Stimulated activated naive CD8-positive, alpha-beta T cell treated with anti-CD3 and anti-CD28 coated beads, Interleukin-15, amount 100 ng/mL, for 72 hours (primary cell): ENCODE measurements around the gene MYLK3.

ENCODE experiments used
- ATAC-seq: fragments of 150-1000 bp; cut with Tn5 transposase; 2 replicates; pipeline ENCODE4 v1.10.0; 2021; ENCODE audit warnings: mild to moderate bottlenecking, moderate library complexity
- DNase-seq, 2 donors: peaks; one replicate each; pipeline ENCODE4 v3.0.0; 2021 to 2022
- H3K27ac Mint-ChIP-seq, 2 donors: one replicate each; pipeline ENCODE4 v1.8.0; 2022; ENCODE audit warnings: mild to moderate bottlenecking in 2 of 2, mixed read lengths in 2 of 2, moderate library complexity in 2 of 2
- H3K27me3 Mint-ChIP-seq: one replicate; pipeline ENCODE4 v1.8.0; 2022; ENCODE audit warnings: mixed read lengths
- H3K4me1 Mint-ChIP-seq: one replicate; pipeline ENCODE4 v1.8.0; 2022; ENCODE audit warnings: mild to moderate bottlenecking, mixed read lengths
- H3K4me3 Mint-ChIP-seq, 2 donors: one replicate each; pipeline ENCODE4 v1.8.0; 2022; ENCODE audit warnings: mild to moderate bottlenecking in 2 of 2, mixed read lengths in 2 of 2, moderate library complexity in 1 of 2
- H3K9me3 Mint-ChIP-seq, 2 donors: one replicate each; pipeline ENCODE4 v1.8.0; 2022; ENCODE audit warnings: mixed read lengths in 2 of 2

The MYLK3 gene

DNA sequence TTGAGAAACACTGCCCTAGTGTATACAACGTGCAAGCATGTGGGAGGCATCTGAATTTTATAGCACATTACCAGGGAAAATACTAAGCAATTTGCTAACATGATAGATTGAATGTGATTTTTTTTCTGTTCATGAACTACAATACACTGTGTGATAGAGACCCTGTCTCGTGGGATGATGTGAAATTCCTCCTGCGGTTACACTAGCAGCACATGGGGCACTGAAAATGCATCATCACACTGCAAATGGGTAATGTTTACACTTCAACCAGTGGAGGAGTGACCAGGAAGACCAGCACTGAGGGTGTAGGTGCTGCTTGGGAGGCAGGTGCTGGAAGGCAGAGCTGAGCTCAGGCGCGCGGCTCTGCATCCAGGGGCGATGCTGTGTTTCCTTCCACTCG lies 29.9 kb downstream of the MYLK3 start:
- no peak overlapping the region for H3K27ac Mint-ChIP-seq
- no peak overlapping the region for H3K4me3 Mint-ChIP-seq
- ATAC-seq = no peak
- H3K4me1 Mint-ChIP-seq = no peaks in the 10 kb centered on the region
- no peak for DNase-seq
- no peaks in the 10 kb centered on the region for H3K27me3 Mint-ChIP-seq
- H3K9me3 Mint-ChIP-seq = no peaks in the 10 kb centered on the region

DNA sequence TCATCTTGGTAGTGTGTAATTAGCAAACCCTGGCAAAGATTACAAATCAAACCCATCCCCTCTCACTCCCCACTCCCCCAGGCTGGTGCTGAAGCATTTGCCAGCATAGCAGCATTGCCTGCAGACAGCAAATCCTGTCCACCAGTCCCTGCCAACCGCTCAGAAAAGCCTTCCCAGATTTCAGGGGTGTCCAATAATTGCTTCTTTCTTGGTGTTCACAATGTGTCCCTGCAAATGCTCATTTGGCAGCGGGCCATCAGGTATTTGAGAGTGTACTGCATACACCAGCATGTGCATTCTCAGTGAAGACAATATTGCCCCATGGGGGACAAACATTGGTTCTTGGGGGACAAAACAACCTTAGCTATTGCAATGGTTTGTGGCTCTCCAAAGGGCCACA lies 30.5 kb downstream of the MYLK3 start:
- no peaks in the 10 kb centered on the region for H3K4me1 Mint-ChIP-seq
- H3K4me3 Mint-ChIP-seq = no peak overlapping the region
- H3K27me3 Mint-ChIP-seq = no peaks in the 10 kb centered on the region
- DNase-seq (no peak), ATAC-seq (no peak)
- H3K27ac Mint-ChIP-seq = no peak overlapping the region
- H3K9me3 Mint-ChIP-seq = no peaks in the 10 kb centered on the region

DNA sequence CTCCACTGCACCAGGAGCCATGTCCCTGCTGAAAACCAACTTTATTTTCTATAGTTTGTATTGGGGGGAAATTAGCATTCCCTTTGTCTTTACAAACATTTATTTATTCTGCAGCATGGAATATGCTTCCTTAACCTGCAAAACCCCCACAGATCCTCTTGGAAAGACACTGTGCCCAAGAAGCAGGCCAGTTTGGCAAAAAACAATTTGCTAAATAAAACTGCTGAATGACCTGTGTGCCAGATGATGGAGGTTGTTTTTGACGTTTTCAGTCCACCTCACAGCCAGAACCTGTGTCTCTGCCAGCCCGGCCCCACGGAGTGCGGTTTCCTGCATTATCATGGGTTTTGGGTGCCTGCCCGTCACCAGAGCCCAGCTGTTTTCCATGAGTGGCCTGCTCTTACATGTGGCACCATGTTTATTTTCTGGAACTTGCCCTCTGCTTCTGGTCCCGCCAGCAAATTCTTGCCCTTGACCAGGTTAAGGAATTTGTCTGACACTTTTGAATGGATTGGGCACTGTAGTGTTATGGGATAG lies 32.3 kb downstream of the MYLK3 start:
- Mint-ChIP-seq H3K9me3 (no peaks in the 10 kb centered on the region), H3K4me1 (no peaks in the 10 kb centered on the region), H3K27ac (no peak overlapping the region), H3K27me3 (no peaks in the 10 kb centered on the region), H3K4me3 (no peak overlapping the region)
- ATAC-seq (no peak), DNase-seq (no peak)

- no peak overlapping the region for H3K4me3 Mint-ChIP-seq
These were observed 33.1 kb downstream of the MYLK3 start for GRCh38 chr16:46714797-46715591.

GRCh38 chr16:46713634-46714033 lies 34.5 kb downstream of the MYLK3 start:
- no peak for ATAC-seq
- H3K27ac Mint-ChIP-seq = no peak overlapping the region
- H3K4me3 Mint-ChIP-seq = no peak overlapping the region
- no peak for DNase-seq
- H3K27me3 Mint-ChIP-seq = no peaks in the 10 kb centered on the region
- no peaks in the 10 kb centered on the region for H3K9me3 Mint-ChIP-seq
- H3K4me1 Mint-ChIP-seq = no peaks in the 10 kb centered on the region

More at GRCh38 chr16:46714797-46715591, 33.1 kb downstream of the MYLK3 start:
- DNase-seq (no peak), ATAC-seq (no peak)
- H3K27ac Mint-ChIP-seq = no peak overlapping the region
- no peaks in the 10 kb centered on the region for H3K27me3 Mint-ChIP-seq
- H3K4me1 Mint-ChIP-seq = no peaks in the 10 kb centered on the region
- no peaks in the 10 kb centered on the region for H3K9me3 Mint-ChIP-seq

- H3K27me3 Mint-ChIP-seq = no peaks in the 10 kb centered on the region
- no peak for ATAC-seq
- no peak for DNase-seq
- no peaks in the 10 kb centered on the region for H3K4me1 Mint-ChIP-seq
- no peak overlapping the region for H3K4me3 Mint-ChIP-seq
- no peak overlapping the region for H3K27ac Mint-ChIP-seq
- no peaks in the 10 kb centered on the region for H3K9me3 Mint-ChIP-seq
These were observed 35.2 kb downstream of the MYLK3 start for GRCh38 chr16:46712911-46713310.

GRCh38 chr16:46711106-46712058 lies 36.8 kb downstream of the MYLK3 start:
- H3K27ac Mint-ChIP-seq = peak overlapping the region in 1 of 2 donors; percentile 9
- no peaks in the 10 kb centered on the region for H3K27me3 Mint-ChIP-seq
- no peaks in the 10 kb centered on the region for H3K4me1 Mint-ChIP-seq
- ATAC-seq = no peak
- no peaks in the 10 kb centered on the region for H3K9me3 Mint-ChIP-seq
- DNase-seq = no peak
- no peak overlapping the region for H3K4me3 Mint-ChIP-seq

GRCh38 chr16:46709469-46710005 lies 38.6 kb downstream of the MYLK3 start:
- Mint-ChIP-seq H3K4me1 (no peaks in the 10 kb centered on the region), H3K9me3 (no peaks in the 10 kb centered on the region), H3K4me3 (no peak overlapping the region), H3K27me3 (no peaks in the 10 kb centered on the region), H3K27ac (no peak overlapping the region)
- ATAC-seq (no peak), DNase-seq (no peak)

GRCh38 chr16:46706642-46707041 lies 41.5 kb downstream of the MYLK3 start:
- H3K27me3 Mint-ChIP-seq = no peaks in the 10 kb centered on the region
- H3K27ac Mint-ChIP-seq = no peak overlapping the region
- H3K9me3 Mint-ChIP-seq = no peaks in the 10 kb centered on the region
- DNase-seq = no peak
- no peak overlapping the region for H3K4me3 Mint-ChIP-seq
- H3K4me1 Mint-ChIP-seq = no peaks in the 10 kb centered on the region
- no peak for ATAC-seq

DNA sequence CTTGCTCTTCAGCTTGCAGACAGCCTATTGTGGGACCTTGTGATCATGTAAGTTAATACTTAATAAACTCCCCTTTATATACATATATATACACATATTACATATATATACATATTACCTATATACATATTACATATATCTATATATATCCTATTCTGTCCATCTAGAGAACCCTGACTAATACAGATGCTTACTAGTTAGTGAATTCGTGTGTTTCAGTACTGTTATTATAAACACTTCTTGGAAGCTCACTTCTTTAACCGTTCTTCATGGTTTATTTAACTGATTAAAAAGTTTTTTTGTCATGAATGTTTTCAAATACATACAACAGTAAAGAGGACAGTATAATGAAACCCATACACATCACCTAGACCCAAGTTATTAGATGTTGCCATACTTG lies 46.1 kb downstream of the MYLK3 start:
- no peak overlapping the region for H3K4me3 Mint-ChIP-seq
- no peaks in the 10 kb centered on the region for H3K27me3 Mint-ChIP-seq
- no peak for DNase-seq
- no peaks in the 10 kb centered on the region for H3K9me3 Mint-ChIP-seq
- H3K4me1 Mint-ChIP-seq = no peaks in the 10 kb centered on the region
- ATAC-seq = no peak
- no peak overlapping the region for H3K27ac Mint-ChIP-seq

- no peak for ATAC-seq
- no peaks in the 10 kb centered on the region for H3K4me1 Mint-ChIP-seq
These were observed 46.5 kb downstream of the MYLK3 start for GRCh38 chr16:46701615-46702014.

DNA sequence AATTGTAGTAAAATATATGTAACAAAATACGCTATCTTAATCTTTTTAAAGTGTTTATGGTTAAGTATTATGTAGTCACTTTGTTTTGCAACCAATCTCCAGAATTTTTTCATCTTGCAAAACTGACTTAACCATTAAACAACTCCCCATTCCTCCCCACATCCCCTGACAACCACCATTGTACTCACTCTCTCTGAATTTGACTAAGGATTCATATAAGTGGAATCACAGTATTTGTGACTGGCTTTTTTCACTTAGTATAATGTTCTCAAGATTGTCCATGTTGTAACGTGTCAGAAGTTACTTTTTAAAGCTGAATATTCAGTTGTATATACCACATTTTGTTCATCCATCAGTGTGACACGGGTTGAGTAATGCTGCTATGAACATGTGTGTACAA lies 48.1 kb downstream of the MYLK3 start:
- Mint-ChIP-seq H3K27ac (no peak overlapping the region), H3K9me3 (no peaks in the 10 kb centered on the region), H3K4me3 (no peak overlapping the region), H3K4me1 (no peaks in the 10 kb centered on the region), H3K27me3 (no peaks in the 10 kb centered on the region)
- DNase-seq (no peak), ATAC-seq (no peak)

More at GRCh38 chr16:46701615-46702014, 46.5 kb downstream of the MYLK3 start:
- Mint-ChIP-seq H3K4me3 (no peak overlapping the region), H3K27me3 (no peaks in the 10 kb centered on the region), H3K9me3 (no peaks in the 10 kb centered on the region), H3K27ac (no peak overlapping the region)
- DNase-seq = no peak

DNA sequence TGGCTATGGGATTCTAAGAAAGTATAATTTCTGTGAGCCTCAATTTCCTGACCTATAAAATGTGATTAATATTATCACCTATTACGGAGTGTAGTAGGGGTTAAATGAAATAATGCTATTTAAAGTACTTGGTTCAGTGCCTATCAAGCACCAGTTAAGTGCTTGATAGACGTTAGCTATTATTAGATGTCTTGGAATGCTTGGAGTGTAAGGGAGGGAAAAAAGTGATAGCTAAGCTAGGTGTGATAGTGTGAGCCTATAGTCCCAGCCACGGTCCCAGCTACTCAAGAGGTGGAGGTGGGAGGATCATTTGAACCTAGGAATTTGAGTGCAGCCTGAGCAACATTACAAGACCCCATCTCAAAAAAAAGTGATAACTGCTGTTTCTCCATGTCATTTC lies 51.2 kb downstream of the MYLK3 start:
- Mint-ChIP-seq H3K9me3 (no peaks in the 10 kb centered on the region), H3K4me3 (no peak overlapping the region), H3K27me3 (no peaks in the 10 kb centered on the region), H3K27ac (no peak overlapping the region), H3K4me1 (peaks cover under 1% of the 10 kb centered on the region)
- DNase-seq (no peak), ATAC-seq (no peak)

DNA sequence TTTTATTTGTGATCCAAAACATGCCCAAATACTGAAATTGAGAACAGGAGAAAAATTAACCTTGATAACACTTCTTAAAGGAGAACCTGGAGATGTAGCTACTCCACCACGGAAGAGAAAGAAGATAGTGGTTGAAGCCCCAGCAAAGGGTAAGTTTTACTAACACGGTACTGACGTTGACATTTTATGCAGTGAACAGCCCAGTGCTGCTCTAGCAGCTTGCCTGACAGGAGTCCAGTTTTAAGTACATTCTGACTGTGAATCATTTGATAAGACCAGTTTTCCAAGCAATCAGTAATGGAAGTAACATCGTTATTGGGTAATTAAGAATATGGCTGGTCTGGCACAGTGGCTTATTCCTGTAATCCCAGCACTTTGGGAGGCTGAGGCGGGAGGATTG lies 52.2 kb downstream of the MYLK3 start:
- Mint-ChIP-seq H3K9me3 (no peaks in the 10 kb centered on the region), H3K27me3 (no peaks in the 10 kb centered on the region), H3K4me3 (no peak overlapping the region), H3K4me1 (peaks cover 11% of the 10 kb centered on the region), H3K27ac (no peak overlapping the region)
- DNase-seq (no peak), ATAC-seq (no peak)

DNA sequence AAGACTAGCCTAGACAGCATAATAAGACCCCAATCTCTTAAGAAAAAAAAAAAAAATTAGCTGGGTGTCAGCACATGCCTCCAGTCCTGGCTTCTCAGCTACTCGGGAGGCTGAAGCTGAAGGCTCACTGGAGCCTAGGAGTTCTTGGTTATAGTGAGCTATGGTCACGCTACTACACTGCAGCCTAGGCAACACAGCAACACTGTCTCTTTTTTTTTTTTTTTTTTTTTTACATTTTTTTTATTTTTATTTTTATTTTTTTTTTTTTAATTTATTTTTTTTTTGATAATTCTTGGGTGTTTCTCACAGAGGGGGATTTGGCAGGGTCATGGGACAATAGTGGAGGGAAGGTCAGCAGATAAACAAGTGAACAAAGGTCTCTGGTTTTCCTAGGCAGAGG lies 54.5 kb downstream of the MYLK3 start:
- no peak for DNase-seq
- no peak overlapping the region for H3K4me3 Mint-ChIP-seq
- peaks cover 15% of the 10 kb centered on the region for H3K4me1 Mint-ChIP-seq

GRCh38 chr16:46691726-46692125 lies 56.4 kb downstream of the MYLK3 start:
- Mint-ChIP-seq H3K4me3 (peak overlapping the region in 1 of 2 donors; percentile 56), H3K27me3 (no peaks in the 10 kb centered on the region), H3K4me1 (peaks cover 28% of the 10 kb centered on the region), H3K27ac (no peak overlapping the region), H3K9me3 (no peaks in the 10 kb centered on the region)
- DNase-seq = no peak
- ATAC-seq = no peak

More for the DNA sequence above, 54.5 kb downstream of the MYLK3 start:
- Mint-ChIP-seq H3K27me3 (no peaks in the 10 kb centered on the region), H3K27ac (no peak overlapping the region), H3K9me3 (no peaks in the 10 kb centered on the region)
- no peak for ATAC-seq
